ENCODE data around the gene PDCD1.

DNA sequence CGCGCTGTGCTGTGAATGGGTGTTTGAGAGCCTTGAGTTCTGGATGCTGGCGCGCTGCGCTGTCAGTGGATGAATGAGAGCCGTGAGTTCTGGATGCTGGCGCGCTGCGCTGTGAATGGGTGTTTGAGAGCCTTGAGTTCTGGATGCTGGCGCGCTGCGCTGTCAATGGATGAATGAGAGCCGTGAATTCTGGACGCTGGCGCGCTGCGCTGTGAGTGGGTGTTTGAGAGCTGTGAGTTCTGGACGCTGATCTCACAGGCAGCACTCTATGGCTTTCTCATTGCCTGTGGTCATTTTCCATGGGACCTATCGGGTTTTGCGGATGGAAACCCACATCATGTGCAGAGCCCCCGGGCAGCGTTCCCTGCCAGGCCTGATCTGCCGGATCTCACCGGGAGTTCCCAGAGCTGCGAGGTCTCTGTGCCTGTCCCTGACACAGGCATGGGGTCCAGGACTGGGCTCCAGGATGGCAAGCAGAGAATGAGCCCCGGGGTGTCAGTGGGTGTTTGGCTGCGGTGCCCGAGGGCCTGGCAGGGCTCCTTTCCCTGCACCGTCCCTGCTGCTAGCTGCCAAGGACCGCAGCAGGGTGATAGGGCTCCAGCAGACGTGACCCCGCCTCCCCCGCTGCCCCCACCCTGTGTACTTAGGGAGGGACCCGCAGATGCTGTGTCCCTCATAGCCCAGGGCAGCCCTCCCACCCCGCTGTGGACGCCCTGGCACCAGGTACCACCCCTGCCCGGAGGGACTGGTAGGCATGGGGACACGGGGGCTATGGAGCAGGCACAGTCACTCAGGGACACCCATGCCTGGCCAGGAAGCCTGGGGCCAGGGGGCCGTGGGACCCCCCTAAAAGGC lies 9.7 kb downstream of the PDCD1 start:
- TF ChIP-seq ATF1 (CRISPR knock-in tag; IDR thresholded peaks at IDR 0.05), result no peak
- TF ChIP-seq, protein P1, sequence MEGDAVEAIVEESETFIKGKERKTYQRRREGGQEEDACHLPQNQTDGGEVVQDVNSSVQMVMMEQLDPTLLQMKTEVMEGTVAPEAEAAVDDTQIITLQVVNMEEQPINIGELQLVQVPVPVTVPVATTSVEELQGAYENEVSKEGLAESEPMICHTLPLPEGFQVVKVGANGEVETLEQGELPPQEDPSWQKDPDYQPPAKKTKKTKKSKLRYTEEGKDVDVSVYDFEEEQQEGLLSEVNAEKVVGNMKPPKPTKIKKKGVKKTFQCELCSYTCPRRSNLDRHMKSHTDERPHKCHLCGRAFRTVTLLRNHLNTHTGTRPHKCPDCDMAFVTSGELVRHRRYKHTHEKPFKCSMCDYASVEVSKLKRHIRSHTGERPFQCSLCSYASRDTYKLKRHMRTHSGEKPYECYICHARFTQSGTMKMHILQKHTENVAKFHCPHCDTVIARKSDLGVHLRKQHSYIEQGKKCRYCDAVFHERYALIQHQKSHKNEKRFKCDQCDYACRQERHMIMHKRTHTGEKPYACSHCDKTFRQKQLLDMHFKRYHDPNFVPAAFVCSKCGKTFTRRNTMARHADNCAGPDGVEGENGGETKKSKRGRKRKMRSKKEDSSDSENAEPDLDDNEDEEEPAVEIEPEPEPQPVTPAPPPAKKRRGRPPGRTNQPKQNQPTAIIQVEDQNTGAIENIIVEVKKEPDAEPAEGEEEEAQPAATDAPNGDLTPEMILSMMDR (CRISPR knock-in tag; IDR thresholded peaks at IDR 0.05), result no peak
- TF ChIP-seq, protein P2, sequence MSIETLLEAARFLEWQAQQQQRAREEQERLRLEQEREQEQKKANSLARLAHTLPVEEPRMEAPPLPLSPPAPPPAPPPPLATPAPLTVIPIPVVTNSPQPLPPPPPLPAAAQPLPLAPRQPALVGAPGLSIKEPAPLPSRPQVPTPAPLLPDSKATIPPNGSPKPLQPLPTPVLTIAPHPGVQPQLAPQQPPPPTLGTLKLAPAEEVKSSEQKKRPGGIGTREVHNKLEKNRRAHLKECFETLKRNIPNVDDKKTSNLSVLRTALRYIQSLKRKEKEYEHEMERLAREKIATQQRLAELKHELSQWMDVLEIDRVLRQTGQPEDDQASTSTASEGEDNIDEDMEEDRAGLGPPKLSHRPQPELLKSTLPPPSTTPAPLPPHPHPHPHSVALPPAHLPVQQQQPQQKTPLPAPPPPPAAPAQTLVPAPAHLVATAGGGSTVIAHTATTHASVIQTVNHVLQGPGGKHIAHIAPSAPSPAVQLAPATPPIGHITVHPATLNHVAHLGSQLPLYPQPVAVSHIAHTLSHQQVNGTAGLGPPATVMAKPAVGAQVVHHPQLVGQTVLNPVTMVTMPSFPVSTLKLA (IDR thresholded peaks at IDR 0.05), result no peak
- no peak for TF ChIP-seq YEATS4 (CRISPR knock-in tag; IDR thresholded peaks at IDR 0.05; ENCODE audit: borderline replicate concordance)
- TF ChIP-seq ZNF547 (CRISPR knock-in tag; IDR thresholded peaks at IDR 0.05), result no peak
- TF ChIP-seq ZNF598 (CRISPR knock-in tag; IDR thresholded peaks at IDR 0.05; ENCODE audit: borderline replicate concordance), result no peak
- no peak for TF ChIP-seq POLR2AphosphoS5 (IDR thresholded peaks at IDR 0.05; ENCODE audit: low read depth, low read length)
- no peak for TF ChIP-seq MBD4 (IDR thresholded peaks at IDR 0.05; ENCODE audit: borderline replicate concordance, low read length)
- no peak for TF ChIP-seq ETV5 (CRISPR knock-in tag; IDR thresholded peaks at IDR 0.05; ENCODE audit: borderline replicate concordance)
- TF ChIP-seq, protein P3, sequence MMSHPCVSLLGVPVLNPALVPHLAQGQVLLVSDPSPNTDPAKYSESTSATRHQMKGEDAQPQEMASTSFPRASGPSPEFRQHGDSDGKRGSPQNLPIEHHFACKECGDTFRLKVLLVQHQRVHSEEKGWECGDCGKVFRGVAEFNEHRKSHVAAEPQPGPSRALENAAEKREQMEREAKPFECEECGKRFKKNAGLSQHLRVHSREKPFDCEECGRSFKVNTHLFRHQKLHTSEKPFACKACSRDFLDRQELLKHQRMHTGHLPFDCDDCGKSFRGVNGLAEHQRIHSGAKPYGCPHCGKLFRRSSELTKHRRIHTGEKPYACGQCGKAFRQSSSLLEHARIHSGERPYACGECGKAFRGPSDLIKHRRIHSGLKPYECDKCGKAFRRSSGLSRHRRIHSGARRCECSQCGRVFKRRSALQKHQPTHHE (CRISPR knock-in tag; IDR thresholded peaks at IDR 0.05; ENCODE audit: borderline replicate concordance), result no peak
- no peak for TF ChIP-seq HMG20B (CRISPR knock-in tag; conservative IDR thresholded peaks at IDR 0.05)
- no peak for TF ChIP-seq HDAC6 (IDR thresholded peaks at IDR 0.05; ENCODE audit: low read depth, low read length)
- no peak for TF ChIP-seq SP1 (IDR thresholded peaks at IDR 0.05)
- TF ChIP-seq SP1 (CRISPR knock-in tag; IDR thresholded peaks at IDR 0.05), result no peak
- TF ChIP-seq ZBTB20 (CRISPR knock-in tag; IDR thresholded peaks at IDR 0.05; ENCODE audit: borderline replicate concordance, low read depth), result no peak
